CD4-positive, alpha-beta T cell treated with Interferon alpha-2 for 1 hour (primary cell): ENCODE measurements around the gene NTM.

Experiments
- DNase-seq, 2 donors: peaks; one replicate each; pipeline ENCODE4 v3.0.0-alpha.2; 2020 to 2022

The NTM gene

GRCh38 chr11:131692961-131693360 lies 322.5 kb downstream of the NTM start:
- no peak for DNase-seq

GRCh38 chr11:131693756-131694155 lies 323.3 kb downstream of the NTM start:
- no peak for DNase-seq

GRCh38 chr11:131694526-131695424 lies 324.4 kb downstream of the NTM start:
- DNase-seq = peak; percentile 46 to 49

- DNase-seq = no peak
Measured at GRCh38 chr11:131695889-131696429, 325.5 kb downstream of the NTM start.

GRCh38 chr11:131696690-131697089 lies 326.3 kb downstream of the NTM start:
- no peak for DNase-seq

- no peak for DNase-seq
Measured at GRCh38 chr11:131703311-131703710, 332.9 kb downstream of the NTM start.

GRCh38 chr11:131704682-131705081 lies 334.3 kb downstream of the NTM start:
- DNase-seq = no peak

- DNase-seq = no peak
Measured at GRCh38 chr11:131710511-131710910, 340.1 kb downstream of the NTM start.

- no peak for DNase-seq
Measured at GRCh38 chr11:131712897-131713296, 342.5 kb downstream of the NTM start.

GRCh38 chr11:131713529-131714134 lies 343.2 kb downstream of the NTM start:
- DNase-seq = no peak

GRCh38 chr11:131717616-131718015 lies 347.2 kb downstream of the NTM start:
- DNase-seq = no peak

- DNase-seq = no peak
Measured at GRCh38 chr11:131723088-131723487, 352.7 kb downstream of the NTM start.

- DNase-seq = no peak
Measured at GRCh38 chr11:131724436-131724975, 354.1 kb downstream of the NTM start.

- DNase-seq = no peak
Measured at GRCh38 chr11:131734871-131735270, 364.5 kb downstream of the NTM start.

- DNase-seq = no peak
Measured at GRCh38 chr11:131737357-131737756, 366.9 kb downstream of the NTM start.

GRCh38 chr11:131739243-131739882 lies 368.9 kb downstream of the NTM start:
- DNase-seq = no peak

GRCh38 chr11:131744847-131745246 lies 374.4 kb downstream of the NTM start:
- DNase-seq = no peak

- no peak for DNase-seq
Measured at GRCh38 chr11:131745405-131745804, 375.0 kb downstream of the NTM start.

GRCh38 chr11:131746201-131746600 lies 375.8 kb downstream of the NTM start:
- DNase-seq = no peak

GRCh38 chr11:131748151-131749050 lies 378.0 kb downstream of the NTM start:
- DNase-seq = peak; percentile 20 to 28

- DNase-seq = no peak
Measured at GRCh38 chr11:131749101-131749500, 378.7 kb downstream of the NTM start.

- no peak for DNase-seq
Measured at GRCh38 chr11:131750152-131750551, 379.7 kb downstream of the NTM start.
